Testis (tissue), 3 donors: ENCODE data around the gene EFEMP1. TPM values are rescaled to one million over a fixed set of nuclear protein-coding genes. Genes with fewer than 3 reads are reported as not detected.

Source experiments
- DNase-seq: peaks from one replicate; pipeline ENCODE4 v3.0.0-alpha.2; 2019
- H3K27ac ChIP-seq, 2 donors: fragments of 200-600 bp; sonication (generic); one replicate each; pipeline ENCODE4 v1.5.1; 2019
- H3K27me3 ChIP-seq: fragments of 200-600 bp; sonication (generic); one replicate; pipeline ENCODE4 v1.5.1; 2019
- H3K36me3 ChIP-seq: fragments of 200-600 bp; sonication (generic); one replicate; pipeline ENCODE4 v1.5.1; 2017; ENCODE audit warnings: low read depth; ENCODE audit errors: missing control alignments
- H3K4me1 ChIP-seq: fragments of 200-600 bp; sonication (generic); one replicate; pipeline ENCODE4 v1.5.1; 2019
- H3K4me3 ChIP-seq, 2 donors: fragments of 200-600 bp; sonication (generic); one replicate each; pipeline ENCODE4 v1.5.1; 2017 to 2019
- H3K9me3 ChIP-seq: fragments of 200-600 bp; sonication (generic); one replicate; pipeline ENCODE4 v1.5.1; 2017
- POLR2A ChIP-seq: fragments of 450-650 bp; IDR thresholded peaks from one replicate; pipeline ENCODE4 v1.6.1; 2017; ENCODE audit warnings: antibody characterized with exemption, mild to moderate bottlenecking, moderate library complexity
- WGBS, 2 donors: methylation state at CpG; one replicate each; pipeline ENCODE4 v1.1.5; 2018; 5-methylcytosine and 5-hydroxymethylcytosine counted together
- intact Hi-C: fragments of 100-400 bp; cut with DNase I; formaldehyde crosslinking; loops from one replicate; pipeline ENCODE4 v1.15.1; 2023; ENCODE audit warnings: low total_unique reads
- polyA plus RNA-seq: library from polyadenylated mRNA; stranded (reverse); fragments of 350-450 nt; fragmentation: Illumina TruSeq; extraction: RNeasy Lipid Tissue Mini Kit (QIAGEN cat#74804); gene quantifications from one replicate; pipeline ENCODE4 v1.2.3, GENCODE V29; 2014; ENCODE audit warnings: low read depth, low replicate concordance; ENCODE audit not compliant: insufficient read depth
- total RNA-seq, 2 donors: library from RNA; depleted of rRNA; stranded (reverse); fragments of >200 nt; gene quantifications; one replicate each; pipeline ENCODE4 v1.2.3, GENCODE V29; 2016
- TF ChIP-seq, protein P1 (sequence below), 3 experiments: fragments of 450-650 bp in 2 of 3; fragments of 200-600 bp in 1 of 3; sonication (generic) in 1 of 3; IDR thresholded peaks; one replicate each; pipeline ENCODE4 v1.5.1; 2016 to 2019; ENCODE audit warnings: antibody characterized with exemption in 3 of 3, mild to moderate bottlenecking in 2 of 3, moderate library complexity in 1 of 3

EFEMP1 gene
- total and polyA plus RNA-seq, 3 donors from 2014 or later: 2.4 to 74.0 (median 8.6) TPM

DNA sequence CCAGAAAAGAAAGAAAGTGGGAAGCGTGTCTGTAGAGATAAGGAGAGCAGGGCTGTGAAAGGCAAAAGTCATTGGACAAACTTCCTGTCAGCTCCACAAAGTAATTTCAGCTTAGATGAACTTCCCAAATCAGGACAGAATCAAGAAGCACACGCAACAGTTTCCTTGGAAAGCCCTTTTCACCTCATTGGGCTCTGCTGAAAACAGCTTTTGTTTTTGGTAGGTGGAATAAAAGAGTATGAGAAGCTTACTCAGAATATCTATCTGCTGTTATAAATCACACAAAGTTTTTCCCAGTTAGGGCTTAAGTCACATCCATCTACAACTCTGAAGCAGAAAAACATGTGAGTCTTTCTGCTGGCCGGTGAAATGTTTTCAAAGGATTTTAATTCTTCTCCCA, 42.4 kb upstream of the EFEMP1 start:
- Histone ChIP-seq H3K27me3 (no peaks in the 10 kb centered on the region), H3K36me3 (no peaks in the 10 kb centered on the region), H3K9me3 (no peaks in the 10 kb centered on the region), H3K4me1 (no peaks in the 10 kb centered on the region), H3K4me3 (no peak overlapping the region), H3K27ac (no peak overlapping the region)
- TF ChIP-seq, protein P1, sequence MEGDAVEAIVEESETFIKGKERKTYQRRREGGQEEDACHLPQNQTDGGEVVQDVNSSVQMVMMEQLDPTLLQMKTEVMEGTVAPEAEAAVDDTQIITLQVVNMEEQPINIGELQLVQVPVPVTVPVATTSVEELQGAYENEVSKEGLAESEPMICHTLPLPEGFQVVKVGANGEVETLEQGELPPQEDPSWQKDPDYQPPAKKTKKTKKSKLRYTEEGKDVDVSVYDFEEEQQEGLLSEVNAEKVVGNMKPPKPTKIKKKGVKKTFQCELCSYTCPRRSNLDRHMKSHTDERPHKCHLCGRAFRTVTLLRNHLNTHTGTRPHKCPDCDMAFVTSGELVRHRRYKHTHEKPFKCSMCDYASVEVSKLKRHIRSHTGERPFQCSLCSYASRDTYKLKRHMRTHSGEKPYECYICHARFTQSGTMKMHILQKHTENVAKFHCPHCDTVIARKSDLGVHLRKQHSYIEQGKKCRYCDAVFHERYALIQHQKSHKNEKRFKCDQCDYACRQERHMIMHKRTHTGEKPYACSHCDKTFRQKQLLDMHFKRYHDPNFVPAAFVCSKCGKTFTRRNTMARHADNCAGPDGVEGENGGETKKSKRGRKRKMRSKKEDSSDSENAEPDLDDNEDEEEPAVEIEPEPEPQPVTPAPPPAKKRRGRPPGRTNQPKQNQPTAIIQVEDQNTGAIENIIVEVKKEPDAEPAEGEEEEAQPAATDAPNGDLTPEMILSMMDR (IDR thresholded peaks at IDR 0.05): no peak
- TF ChIP-seq POLR2A: no peak
- DNase-seq: no peak
- intact Hi-C loops: no loop called here
- WGBS, 2 donors: 25 to 31% methylated on average over 3 of the region's 3 CpGs

DNA sequence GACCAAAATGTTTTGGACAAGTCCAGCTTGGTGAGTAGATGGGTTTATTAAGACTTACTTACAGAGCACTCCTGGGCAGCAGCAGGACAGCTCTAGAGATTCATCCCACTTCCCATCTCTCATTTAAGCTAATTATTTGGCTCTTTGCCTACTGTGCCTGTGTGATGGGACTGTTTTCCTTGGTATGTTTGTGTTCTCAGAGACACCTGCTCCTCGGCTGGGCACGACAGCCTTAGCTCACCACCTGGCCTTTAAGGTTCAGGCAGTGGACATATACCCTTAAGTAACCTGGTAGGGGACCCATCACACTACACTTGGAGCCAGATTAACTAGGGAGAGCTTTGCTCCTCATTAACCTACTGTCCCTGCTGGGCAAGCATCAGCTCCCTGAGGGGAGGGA, 41.7 kb upstream of the EFEMP1 start:
- Histone ChIP-seq H3K27ac (no peak overlapping the region), H3K4me1 (no peaks in the 10 kb centered on the region), H3K9me3 (no peaks in the 10 kb centered on the region), H3K27me3 (no peaks in the 10 kb centered on the region), H3K36me3 (no peaks in the 10 kb centered on the region), H3K4me3 (no peak overlapping the region)
- TF ChIP-seq POLR2A: no peak
- TF ChIP-seq, protein P1 (IDR thresholded peaks at IDR 0.05): no peak
- WGBS, 2 donors: 70% methylated on average over 2 of the region's 2 CpGs; no CpG with 5 or more reads in 1 of the 2 donors
- intact Hi-C loops: no loop called here
- no peak for DNase-seq

DNA sequence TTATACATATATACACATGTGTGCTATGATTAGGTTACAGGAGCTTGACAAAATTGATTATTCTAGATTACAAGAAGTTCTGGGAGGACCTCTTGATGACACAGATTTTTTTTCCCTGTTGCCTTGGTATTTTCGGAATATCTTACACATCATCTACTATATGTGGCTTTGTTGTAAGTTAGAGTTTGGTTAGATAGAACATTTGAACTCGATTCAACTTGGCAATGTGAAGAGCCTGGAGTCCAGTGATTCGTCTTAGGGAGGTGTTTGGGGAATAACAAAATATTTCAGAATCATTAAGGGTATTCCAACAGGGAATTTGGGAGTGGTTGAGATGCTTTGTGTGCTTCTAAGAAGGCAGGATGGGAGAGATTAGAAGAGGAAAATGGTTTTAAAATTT, 39.3 kb upstream of the EFEMP1 start:
- Histone ChIP-seq H3K27me3 (no peaks in the 10 kb centered on the region), H3K4me1 (no peaks in the 10 kb centered on the region), H3K27ac (no peak overlapping the region), H3K4me3 (no peak overlapping the region), H3K36me3 (no peaks in the 10 kb centered on the region), H3K9me3 (no peaks in the 10 kb centered on the region)
- TF ChIP-seq, protein P1 (IDR thresholded peaks at IDR 0.05): no peak
- TF ChIP-seq POLR2A: no peak
- no peak for DNase-seq
- WGBS, 2 donors: 69 to 82% methylated on average over 3 of the region's 3 CpGs
- intact Hi-C loops: no loop called here

DNA sequence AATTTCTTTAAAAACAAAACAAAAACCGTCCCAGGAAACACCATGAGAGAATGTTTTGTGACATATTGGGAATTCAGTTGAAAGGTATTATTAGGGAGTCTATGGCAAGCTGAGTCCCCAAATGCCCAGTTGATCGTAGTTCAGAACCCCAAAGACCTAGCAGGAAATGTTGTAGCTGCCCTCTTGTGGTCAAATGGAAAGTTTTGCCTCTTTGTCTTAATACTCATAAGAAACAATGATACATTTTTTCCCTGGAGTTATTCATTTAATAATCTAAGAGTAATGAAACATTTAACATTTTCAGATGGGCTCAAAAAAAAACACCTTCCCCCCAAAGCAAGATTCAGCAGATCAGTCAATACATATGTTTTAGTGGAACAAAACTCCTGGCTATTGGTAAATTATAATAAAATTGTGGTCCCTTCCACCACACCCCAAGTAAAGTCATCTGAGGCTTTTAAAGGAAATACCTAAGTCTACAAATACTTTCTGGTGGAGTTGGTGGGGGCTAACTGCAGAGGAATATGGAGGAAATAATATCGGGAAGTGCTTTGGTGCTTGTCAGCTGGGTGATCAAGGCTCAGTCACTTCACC, 37.8 kb upstream of the EFEMP1 start:
- no peaks in the 10 kb centered on the region for H3K9me3 ChIP-seq
- DNase-seq: peak; percentile 17
- no peaks in the 10 kb centered on the region for H3K4me1 ChIP-seq
- no peaks in the 10 kb centered on the region for H3K36me3 ChIP-seq
- 39% methylated on average over 3 of the region's 3 CpGs for WGBS, 2 donors
- H3K4me3 ChIP-seq: no peak overlapping the region
- TF ChIP-seq POLR2A: no peak
- TF ChIP-seq, protein P1 (IDR thresholded peaks at IDR 0.05): peak; percentile 27 to 40 (median 35)
- H3K27ac ChIP-seq: no peak overlapping the region
- H3K27me3 ChIP-seq: no peaks in the 10 kb centered on the region
- intact Hi-C loops: no loop called here

DNA sequence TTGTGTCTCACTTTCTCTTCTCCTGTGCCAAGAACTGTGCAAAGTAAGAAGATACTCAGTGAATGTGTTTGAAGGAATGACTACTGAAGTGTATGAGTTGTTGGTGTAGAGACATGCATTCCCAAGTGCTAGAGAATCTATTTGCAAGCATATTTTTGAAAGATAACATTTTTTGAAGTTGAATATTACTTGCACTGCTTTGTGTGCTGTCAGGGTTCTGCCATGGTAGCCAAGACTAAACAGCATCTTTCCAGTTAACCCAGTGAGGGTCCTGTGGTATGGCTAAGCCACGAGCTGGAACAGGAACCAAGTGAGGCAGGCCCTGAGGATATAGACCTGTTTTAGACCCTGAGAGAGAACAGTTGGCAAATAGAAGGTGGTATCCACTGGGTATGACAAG, 35.2 kb upstream of the EFEMP1 start:
- Histone ChIP-seq H3K9me3 (no peaks in the 10 kb centered on the region), H3K27ac (no peak overlapping the region), H3K36me3 (no peaks in the 10 kb centered on the region), H3K4me1 (no peaks in the 10 kb centered on the region), H3K4me3 (no peak overlapping the region), H3K27me3 (no peaks in the 10 kb centered on the region)
- intact Hi-C loops: no loop called here
- TF ChIP-seq, protein P1 (IDR thresholded peaks at IDR 0.05): no peak
- TF ChIP-seq POLR2A: no peak
- no peak for DNase-seq
- WGBS, 2 donors: 58 to 82% methylated on average over 1 of the region's 1 CpG
